Breast epithelium (tissue), 4 donors: ENCODE measurements around the gene ZNF117. TPM values are rescaled to one million over a fixed set of nuclear protein-coding genes. Genes with fewer than 3 reads are reported as not detected.

Experiments
- DNase-seq, 2 donors: peaks; one replicate each; pipeline ENCODE4 v3.0.0-alpha.2; 2019; ENCODE audit warnings: low spot score in 2 of 2
- H3K27ac ChIP-seq, 2 donors: fragments of 200-600 bp; sonication (generic) in 1 of 2; one replicate each; pipeline ENCODE4 v1.5.1; 2016 to 2019; ENCODE audit warnings: mild to moderate bottlenecking in 1 of 2
- H3K27me3 ChIP-seq, 2 donors: fragments of 200-600 bp; sonication (generic) in 1 of 2; one replicate each; pipeline versions ENCODE4 v1.5.1 to v1.6.0; 2017 to 2019; ENCODE audit warnings: control low read depth in 1 of 2, mild to moderate bottlenecking in 1 of 2
- H3K36me3 ChIP-seq: fragments of 200-600 bp; one replicate; pipeline ENCODE4 v1.5.1; 2019
- H3K4me1 ChIP-seq, 2 donors: fragments of 200-600 bp; sonication (generic); one replicate each; pipeline ENCODE4 v1.5.1; 2016 to 2019; ENCODE audit warnings: control low read depth in 1 of 2
- H3K4me3 ChIP-seq, 3 donors: fragments of 200-600 bp; sonication (generic); 1 replicate in 2 of 3; 2 replicates in 1 of 3; pipeline ENCODE4 v1.5.1; 2016 to 2019; ENCODE audit warnings: mild to moderate bottlenecking in 3 of 3, moderate library complexity in 2 of 3
- H3K9me3 ChIP-seq, 2 donors: fragments of 200-600 bp; sonication (generic) in 1 of 2; one replicate each; pipeline ENCODE4 v1.5.1; 2016 to 2019; ENCODE audit warnings: control low read depth in 1 of 2
- POLR2A ChIP-seq: fragments of 450-650 bp; IDR thresholded peaks from one replicate; pipeline ENCODE4 v1.6.1; 2016; ENCODE audit warnings: antibody characterized with exemption, mild to moderate bottlenecking, moderate library complexity
- POLR2AphosphoS5 ChIP-seq, 3 donors: sonication (generic); formaldehyde crosslinking; IDR thresholded peaks; one replicate each; pipeline ENCODE4 v1.6.1; 2017; ENCODE audit warnings: antibody characterized with exemption in 3 of 3
- intact Hi-C: fragments of 100-400 bp; cut with DNase I; formaldehyde crosslinking; loops from one replicate; pipeline ENCODE4 v1.15.1; 2023; ENCODE audit warnings: low total_unique reads
- total RNA-seq, 3 donors: library from RNA; depleted of rRNA; stranded (reverse); fragments of >200 nt; gene quantifications; one replicate each; pipeline ENCODE4 v1.1.0, GENCODE V29; 2016
- TF ChIP-seq, protein P1 (sequence below), 3 donors: fragments of 450-650 bp; IDR thresholded peaks; one replicate each; pipeline ENCODE4 v1.5.1; 2016 to 2017; ENCODE audit warnings: antibody characterized with exemption in 3 of 3, mild to moderate bottlenecking in 3 of 3, moderate library complexity in 3 of 3

The ZNF117 gene
- total RNA-seq, 3 donors from 2014 or later: 37.4 to 49.1 (median 43.6) TPM

DNA sequence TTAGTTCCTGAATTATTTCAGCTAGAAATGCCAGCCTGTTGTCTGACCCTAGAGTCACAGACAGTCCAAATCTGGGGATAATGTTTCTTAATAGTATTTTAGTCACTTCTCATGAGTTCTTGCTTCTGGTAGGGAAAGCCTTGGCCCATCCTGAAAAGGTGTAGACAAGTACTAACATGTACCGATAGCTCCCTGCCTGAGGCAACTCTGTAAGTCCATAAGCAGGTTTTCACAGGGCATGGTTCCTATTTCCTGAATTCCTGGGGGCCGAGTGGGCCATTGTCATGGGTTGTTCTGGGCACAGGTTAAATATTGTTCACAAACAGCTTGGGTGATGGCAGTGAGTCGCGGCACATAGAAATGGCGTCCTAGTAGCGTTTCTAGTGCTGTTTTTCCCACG, 3.1 kb upstream of the ZNF117 start:
- Histone ChIP-seq H3K4me1 (no peaks in the 10 kb centered on the region), H3K27ac (no peak overlapping the region), H3K9me3 (peaks cover 39 to 52% of the 10 kb centered on the region in 2 donors), H3K27me3 (no peaks in the 10 kb centered on the region), H3K36me3 (no peaks in the 10 kb centered on the region), H3K4me3 (no peak overlapping the region)
- no peak for DNase-seq
- TF ChIP-seq POLR2A: no peak
- no peak for TF ChIP-seq POLR2AphosphoS5 (IDR thresholded peaks at IDR 0.05)
- TF ChIP-seq, protein P1, sequence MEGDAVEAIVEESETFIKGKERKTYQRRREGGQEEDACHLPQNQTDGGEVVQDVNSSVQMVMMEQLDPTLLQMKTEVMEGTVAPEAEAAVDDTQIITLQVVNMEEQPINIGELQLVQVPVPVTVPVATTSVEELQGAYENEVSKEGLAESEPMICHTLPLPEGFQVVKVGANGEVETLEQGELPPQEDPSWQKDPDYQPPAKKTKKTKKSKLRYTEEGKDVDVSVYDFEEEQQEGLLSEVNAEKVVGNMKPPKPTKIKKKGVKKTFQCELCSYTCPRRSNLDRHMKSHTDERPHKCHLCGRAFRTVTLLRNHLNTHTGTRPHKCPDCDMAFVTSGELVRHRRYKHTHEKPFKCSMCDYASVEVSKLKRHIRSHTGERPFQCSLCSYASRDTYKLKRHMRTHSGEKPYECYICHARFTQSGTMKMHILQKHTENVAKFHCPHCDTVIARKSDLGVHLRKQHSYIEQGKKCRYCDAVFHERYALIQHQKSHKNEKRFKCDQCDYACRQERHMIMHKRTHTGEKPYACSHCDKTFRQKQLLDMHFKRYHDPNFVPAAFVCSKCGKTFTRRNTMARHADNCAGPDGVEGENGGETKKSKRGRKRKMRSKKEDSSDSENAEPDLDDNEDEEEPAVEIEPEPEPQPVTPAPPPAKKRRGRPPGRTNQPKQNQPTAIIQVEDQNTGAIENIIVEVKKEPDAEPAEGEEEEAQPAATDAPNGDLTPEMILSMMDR (IDR thresholded peaks at IDR 0.05): no peak
- intact Hi-C loops: no loop called here

DNA sequence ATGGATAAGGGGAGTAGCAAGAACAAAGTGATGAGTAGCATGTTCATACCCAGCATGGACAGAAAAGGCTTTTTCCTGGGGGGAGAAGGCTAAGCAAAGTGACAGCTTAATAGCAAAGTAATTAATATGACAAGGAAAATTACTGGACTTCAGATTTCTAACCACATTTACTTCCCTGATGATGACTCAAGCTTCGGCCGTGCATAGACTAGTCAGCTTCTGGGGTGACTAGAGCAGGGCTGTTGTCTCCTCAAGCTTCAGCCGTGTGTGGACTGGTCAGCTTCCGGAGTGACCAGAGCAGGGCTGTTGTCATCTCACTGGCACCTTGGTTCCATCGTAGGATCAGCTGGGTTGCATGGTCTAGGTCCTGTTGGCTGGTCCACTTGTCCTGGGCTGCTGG, 2.1 kb upstream of the ZNF117 start:
- DNase-seq: no peak
- TF ChIP-seq POLR2A: no peak
- TF ChIP-seq, protein P1 (IDR thresholded peaks at IDR 0.05): no peak
- Histone ChIP-seq H3K9me3 (peaks cover 39 to 61% of the 10 kb centered on the region in 2 donors), H3K36me3 (no peaks in the 10 kb centered on the region), H3K27me3 (no peaks in the 10 kb centered on the region), H3K4me3 (no peak overlapping the region), H3K4me1 (no peaks in the 10 kb centered on the region), H3K27ac (no peak overlapping the region)
- intact Hi-C loops: no loop called here

DNA sequence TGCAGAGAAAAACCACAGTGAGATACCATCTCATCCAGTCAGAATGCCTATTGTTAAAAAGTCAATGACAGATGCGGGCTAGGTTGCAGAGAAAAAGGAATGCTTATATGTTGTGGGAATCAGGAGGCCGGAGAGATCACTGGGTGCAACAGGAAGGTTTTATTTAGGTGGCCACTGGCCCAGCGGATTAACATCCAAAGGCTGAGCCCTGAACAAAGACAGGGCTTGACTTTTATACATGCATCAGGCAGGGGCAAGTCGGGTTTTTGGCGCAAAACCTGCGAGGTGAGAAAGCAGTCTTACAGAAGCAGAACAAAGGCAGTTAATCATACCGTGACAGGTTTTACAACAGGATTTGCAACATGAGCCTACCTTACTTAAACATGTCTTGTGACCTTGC, 620 bp downstream of the ZNF117 start:
- Histone ChIP-seq H3K27me3 (no peaks in the 10 kb centered on the region), H3K4me1 (no peaks in the 10 kb centered on the region), H3K36me3 (no peaks in the 10 kb centered on the region), H3K4me3 (no peak overlapping the region), H3K27ac (no peak overlapping the region), H3K9me3 (peaks cover 45 to 66% of the 10 kb centered on the region in 2 donors)
- intact Hi-C loops: no loop called here
- TF ChIP-seq, protein P1 (IDR thresholded peaks at IDR 0.05): no peak
- TF ChIP-seq POLR2AphosphoS5 (IDR thresholded peaks at IDR 0.05) (no peak), POLR2A (no peak)
- DNase-seq: no peak

DNA sequence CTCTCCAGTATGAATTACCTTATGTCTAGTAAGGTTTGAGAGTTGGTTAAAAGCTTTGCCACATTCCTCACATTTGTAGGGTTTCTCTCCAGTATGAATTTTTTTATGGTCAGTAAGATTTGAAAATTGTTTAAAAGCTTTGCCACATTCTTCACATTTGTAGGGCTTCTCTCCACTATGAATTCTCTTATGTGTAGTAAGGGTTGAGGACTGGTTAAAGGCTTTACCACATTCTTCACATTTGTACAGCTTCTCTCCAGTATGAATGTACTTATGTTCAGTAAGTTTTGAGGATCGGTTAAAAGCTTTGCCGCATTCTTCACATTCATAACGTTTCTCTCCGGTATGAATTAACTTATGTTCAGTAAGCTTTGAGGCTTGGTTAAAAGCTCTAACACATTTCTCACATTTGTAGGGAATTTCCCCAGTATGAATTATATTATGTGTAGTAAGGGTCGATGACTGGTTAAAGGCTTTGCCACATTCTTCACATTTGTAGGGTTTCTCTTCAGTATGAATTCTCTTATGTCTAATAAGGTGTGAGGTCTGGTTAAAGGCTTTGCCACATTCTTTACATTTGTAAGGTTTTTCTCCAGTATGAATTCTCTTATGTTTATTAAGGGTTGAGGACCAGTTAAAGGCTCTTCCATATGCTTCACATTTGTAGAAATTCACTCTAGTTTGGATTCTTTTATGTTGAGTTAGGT, 12.2 kb downstream of the ZNF117 start:
- Histone ChIP-seq H3K27me3 (no peaks in the 10 kb centered on the region), H3K36me3 (peaks cover 17% of the 10 kb centered on the region), H3K4me3 (peak overlapping the region in 1 of 3 donors; percentile 1), H3K27ac (no peak overlapping the region), H3K4me1 (no peaks in the 10 kb centered on the region), H3K9me3 (peaks cover 29 to 86% of the 10 kb centered on the region in 2 donors)
- intact Hi-C loops: no loop called here
- no peak for TF ChIP-seq POLR2AphosphoS5 (IDR thresholded peaks at IDR 0.05)
- TF ChIP-seq POLR2A: no peak
- TF ChIP-seq, protein P1 (IDR thresholded peaks at IDR 0.05): no peak
- DNase-seq: no peak

DNA sequence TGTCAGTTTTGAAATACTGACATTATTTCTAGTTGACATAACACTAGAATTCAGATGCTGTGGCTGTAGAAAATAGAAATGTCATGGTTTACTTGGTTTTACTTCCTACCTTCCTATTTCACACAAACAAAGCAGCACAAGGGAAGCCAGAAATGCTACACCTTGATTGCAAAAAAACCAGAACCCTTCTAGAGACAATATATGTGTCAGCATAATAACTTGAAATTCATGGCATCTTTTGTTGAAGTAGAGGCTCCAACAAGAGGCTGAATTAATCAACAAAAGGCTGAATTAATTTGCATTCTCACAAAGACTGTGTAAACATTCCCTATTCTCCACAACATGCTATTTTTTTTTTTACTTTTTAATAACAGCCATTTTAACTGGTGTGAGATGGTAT, 25.2 kb downstream of the ZNF117 start:
- TF ChIP-seq POLR2A (no peak), POLR2AphosphoS5 (IDR thresholded peaks at IDR 0.05) (no peak)
- TF ChIP-seq, protein P1 (IDR thresholded peaks at IDR 0.05): no peak
- Histone ChIP-seq H3K27ac (no peak overlapping the region), H3K36me3 (no peaks in the 10 kb centered on the region), H3K4me1 (no peaks in the 10 kb centered on the region), H3K4me3 (no peak overlapping the region), H3K9me3 (peaks cover 0 to 7% of the 10 kb centered on the region in 2 donors), H3K27me3 (no peaks in the 10 kb centered on the region)
- intact Hi-C loops: no loop called here
- DNase-seq: no peak
